Prostate gland (tissue), 2 donors: ENCODE data around the gene GALM. TPM values are rescaled to one million over a fixed set of nuclear protein-coding genes. Genes with fewer than 3 reads are reported as not detected.

Experiments
- DNase-seq: peaks from one replicate; pipeline ENCODE4 v3.0.0-alpha.2; 2019; ENCODE audit warnings: low spot score
- H3K27ac ChIP-seq, 2 donors: fragments of 200-600 bp; sonication (generic); 2 replicates each; pipeline ENCODE4 v1.5.1; 2017 to 2019
- H3K27me3 ChIP-seq: fragments of 200-600 bp; sonication (generic); replicated peaks from 2 replicates; pipeline ENCODE4 v1.5.1; 2019; ENCODE audit not compliant: insufficient read depth
- H3K36me3 ChIP-seq, 2 donors: fragments of 200-600 bp; sonication (generic); 1 replicate in 1 of 2; 2 replicates in 1 of 2; pipeline versions ENCODE4 v1.5.1 to v1.8.1; 2017 to 2019
- H3K4me1 ChIP-seq: fragments of 200-600 bp; sonication (generic); replicated peaks from 2 replicates; pipeline ENCODE4 v1.5.1; 2019
- H3K4me3 ChIP-seq, 2 donors: fragments of 200-600 bp; sonication (generic); 2 replicates each; pipeline ENCODE4 v1.5.1; 2017 to 2019
- H3K9me3 ChIP-seq: fragments of 200-600 bp; sonication (generic); 2 replicates; pipeline ENCODE4 v1.5.1; 2017
- POLR2A ChIP-seq: fragments of 450-650 bp; IDR thresholded peaks from one replicate; pipeline ENCODE4 v1.6.1; 2016; ENCODE audit warnings: antibody characterized with exemption, mild to moderate bottlenecking
- POLR2AphosphoS5 ChIP-seq: sonication (generic); formaldehyde crosslinking; IDR thresholded peaks from one replicate; pipeline ENCODE4 v1.6.1; 2017; ENCODE audit warnings: antibody characterized with exemption
- WGBS: methylation state at CpG from one replicate; pipeline ENCODE4 v1.1.5; 2018; 5-methylcytosine and 5-hydroxymethylcytosine counted together
- intact Hi-C: fragments of 100-400 bp; cut with DNase I; formaldehyde crosslinking; loops from one replicate; pipeline ENCODE4 v1.14.2; 2022
- total RNA-seq, 2 donors: library from RNA; depleted of rRNA; stranded (reverse); fragments of >200 nt; gene quantifications; one replicate each; pipeline ENCODE4 v1.1.0, GENCODE V29; 2016
- TF ChIP-seq, protein P1 (sequence below), 4 experiments: fragments of 200-600 bp in 2 of 4; fragments of 450-650 bp in 2 of 4; sonication (generic) in 2 of 4; IDR thresholded peaks; 1 replicate in 3 of 4; 2 replicates in 1 of 4; pipeline ENCODE4 v1.5.1; 2016 to 2019; ENCODE audit warnings: antibody characterized with exemption in 4 of 4, mild to moderate bottlenecking in 2 of 4, moderate library complexity in 2 of 4

GALM gene
- total RNA-seq, 2 donors from 2014 or later, result 5.6 to 22.3 TPM

DNA sequence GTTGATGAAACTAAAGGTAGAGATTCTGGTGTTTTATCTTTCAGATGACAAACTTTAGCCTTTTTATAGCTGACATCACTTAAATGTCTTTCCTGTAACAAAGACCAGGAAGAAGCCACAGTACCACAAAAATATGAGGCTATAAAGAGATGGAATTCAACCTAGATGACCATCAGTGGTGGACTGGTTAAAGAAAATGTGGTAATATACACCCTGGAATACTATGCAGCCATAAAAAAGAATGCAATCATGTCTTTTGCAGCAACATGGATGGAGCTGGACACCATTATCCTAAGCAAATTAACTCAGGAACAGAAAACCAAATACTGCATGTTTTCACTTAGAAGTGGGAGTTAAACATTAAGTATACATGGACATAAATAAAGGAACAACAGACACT is 44.9 kb upstream of the GALM start:
- TF ChIP-seq, protein P1, sequence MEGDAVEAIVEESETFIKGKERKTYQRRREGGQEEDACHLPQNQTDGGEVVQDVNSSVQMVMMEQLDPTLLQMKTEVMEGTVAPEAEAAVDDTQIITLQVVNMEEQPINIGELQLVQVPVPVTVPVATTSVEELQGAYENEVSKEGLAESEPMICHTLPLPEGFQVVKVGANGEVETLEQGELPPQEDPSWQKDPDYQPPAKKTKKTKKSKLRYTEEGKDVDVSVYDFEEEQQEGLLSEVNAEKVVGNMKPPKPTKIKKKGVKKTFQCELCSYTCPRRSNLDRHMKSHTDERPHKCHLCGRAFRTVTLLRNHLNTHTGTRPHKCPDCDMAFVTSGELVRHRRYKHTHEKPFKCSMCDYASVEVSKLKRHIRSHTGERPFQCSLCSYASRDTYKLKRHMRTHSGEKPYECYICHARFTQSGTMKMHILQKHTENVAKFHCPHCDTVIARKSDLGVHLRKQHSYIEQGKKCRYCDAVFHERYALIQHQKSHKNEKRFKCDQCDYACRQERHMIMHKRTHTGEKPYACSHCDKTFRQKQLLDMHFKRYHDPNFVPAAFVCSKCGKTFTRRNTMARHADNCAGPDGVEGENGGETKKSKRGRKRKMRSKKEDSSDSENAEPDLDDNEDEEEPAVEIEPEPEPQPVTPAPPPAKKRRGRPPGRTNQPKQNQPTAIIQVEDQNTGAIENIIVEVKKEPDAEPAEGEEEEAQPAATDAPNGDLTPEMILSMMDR (IDR thresholded peaks at IDR 0.05), result no peak
- TF ChIP-seq POLR2AphosphoS5, result no peak
- no peak for TF ChIP-seq POLR2A
- Histone ChIP-seq H3K36me3 (no peaks in the 10 kb centered on the region), H3K27ac (no peak overlapping the region), H3K4me3 (no peak overlapping the region), H3K9me3 (no peaks in the 10 kb centered on the region), H3K27me3 (no peaks in the 10 kb centered on the region), H3K4me1 (no peaks in the 10 kb centered on the region)
- intact Hi-C loops, result no loop called here
- DNase-seq, result no peak

DNA sequence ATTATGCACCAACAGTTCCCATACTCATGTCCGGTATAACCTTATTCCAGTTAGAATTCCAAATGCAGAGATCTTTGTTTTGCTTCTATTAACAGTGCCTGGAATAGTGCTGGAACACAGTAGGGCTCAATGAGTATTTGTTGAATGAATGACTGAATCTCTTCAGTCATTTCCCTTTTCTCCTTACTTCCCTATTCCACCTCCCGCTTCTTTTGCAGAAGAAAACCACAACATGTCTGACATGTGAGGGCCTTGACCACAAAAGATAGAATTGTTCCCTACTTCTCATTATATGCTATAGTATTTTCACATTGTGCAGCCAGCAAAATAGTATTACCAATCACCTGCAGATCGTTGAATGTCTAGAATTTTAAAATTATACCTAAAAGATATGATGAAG is 43.7 kb upstream of the GALM start:
- no peak overlapping the region for H3K27ac ChIP-seq
- WGBS, result 81% methylated on average over 3 of the region's 3 CpGs
- no peaks in the 10 kb centered on the region for H3K4me1 ChIP-seq
- intact Hi-C loops, result no loop called here
- H3K36me3 ChIP-seq, result no peaks in the 10 kb centered on the region
- H3K27me3 ChIP-seq, result no peaks in the 10 kb centered on the region
- DNase-seq, result no peak
- TF ChIP-seq POLR2A (no peak), POLR2AphosphoS5 (no peak)
- TF ChIP-seq, protein P1 (IDR thresholded peaks at IDR 0.05), result no peak
- H3K4me3 ChIP-seq, result no peak overlapping the region
- H3K9me3 ChIP-seq, result no peaks in the 10 kb centered on the region

DNA sequence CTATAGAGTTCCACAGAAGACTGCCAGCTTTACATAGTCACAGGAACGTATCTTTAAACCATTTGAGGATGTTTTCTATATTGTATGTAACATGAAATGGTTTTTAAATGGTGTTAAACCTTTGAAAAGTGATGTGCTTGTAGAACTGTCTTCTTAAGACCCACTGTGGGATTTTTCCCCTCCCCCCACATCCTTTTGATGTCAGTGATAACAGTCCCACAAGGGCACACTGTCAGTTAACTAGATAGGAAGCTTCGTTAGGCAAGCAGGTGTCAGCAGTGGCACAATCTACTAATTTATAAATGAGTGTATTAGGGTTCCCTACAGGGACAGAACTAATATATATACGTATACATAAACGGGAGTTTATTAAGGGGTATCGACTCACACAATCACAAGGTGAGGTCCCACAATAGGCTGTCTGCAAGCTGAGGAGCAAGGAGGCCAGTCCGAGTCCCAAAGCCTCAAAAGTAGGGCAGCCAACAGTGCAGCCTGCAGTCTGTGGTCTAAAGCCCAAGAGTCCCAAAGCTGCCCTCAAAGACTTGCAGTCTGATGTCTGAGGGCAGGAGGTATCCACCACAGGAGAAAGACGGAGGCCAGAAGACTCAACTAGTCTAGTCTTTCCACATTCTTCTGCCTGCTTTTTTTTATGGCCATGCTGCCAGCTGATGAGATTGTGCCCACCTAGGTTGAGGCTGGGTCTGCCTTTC is 39.4 kb upstream of the GALM start:
- TF ChIP-seq, protein P1 (IDR thresholded peaks at IDR 0.05), result no peak
- TF ChIP-seq POLR2AphosphoS5, result no peak
- no peak for TF ChIP-seq POLR2A
- Histone ChIP-seq H3K4me1 (no peaks in the 10 kb centered on the region), H3K36me3 (no peaks in the 10 kb centered on the region), H3K9me3 (no peaks in the 10 kb centered on the region), H3K27me3 (no peaks in the 10 kb centered on the region), H3K27ac (no peak overlapping the region), H3K4me3 (no peak overlapping the region)
- DNase-seq, result no peak
- 90% methylated on average over 7 of the region's 7 CpGs for WGBS
- intact Hi-C loops, result no loop called here

DNA sequence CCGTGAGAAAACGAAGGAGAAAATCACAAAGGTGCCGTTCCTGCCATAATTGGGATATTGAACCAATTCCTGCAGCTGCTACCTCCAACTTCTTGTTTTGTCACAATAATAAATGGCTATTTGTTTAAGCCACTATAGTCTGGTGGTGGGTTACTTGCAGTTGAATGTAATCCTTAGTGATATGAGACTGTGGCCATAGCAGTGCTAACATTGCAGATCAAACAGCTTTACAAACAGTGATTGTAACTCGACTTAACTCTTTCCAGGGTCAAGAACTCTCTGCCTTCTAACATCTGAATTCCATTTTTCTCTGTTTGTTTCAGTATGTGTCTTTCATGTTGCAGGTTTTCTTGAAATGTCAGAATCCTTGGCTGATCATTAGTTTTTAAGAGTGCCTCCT is 38.5 kb upstream of the GALM start:
- H3K27me3 ChIP-seq, result no peaks in the 10 kb centered on the region
- WGBS, result 62% methylated on average over 4 of the region's 4 CpGs
- H3K9me3 ChIP-seq, result no peaks in the 10 kb centered on the region
- H3K4me1 ChIP-seq, result no peaks in the 10 kb centered on the region
- intact Hi-C loops, result no loop called here
- TF ChIP-seq POLR2A (no peak), POLR2AphosphoS5 (no peak)
- TF ChIP-seq, protein P1 (IDR thresholded peaks at IDR 0.05), result no peak
- DNase-seq, result no peak
- no peak overlapping the region for H3K27ac ChIP-seq
- no peak overlapping the region for H3K4me3 ChIP-seq
- no peaks in the 10 kb centered on the region for H3K36me3 ChIP-seq

DNA sequence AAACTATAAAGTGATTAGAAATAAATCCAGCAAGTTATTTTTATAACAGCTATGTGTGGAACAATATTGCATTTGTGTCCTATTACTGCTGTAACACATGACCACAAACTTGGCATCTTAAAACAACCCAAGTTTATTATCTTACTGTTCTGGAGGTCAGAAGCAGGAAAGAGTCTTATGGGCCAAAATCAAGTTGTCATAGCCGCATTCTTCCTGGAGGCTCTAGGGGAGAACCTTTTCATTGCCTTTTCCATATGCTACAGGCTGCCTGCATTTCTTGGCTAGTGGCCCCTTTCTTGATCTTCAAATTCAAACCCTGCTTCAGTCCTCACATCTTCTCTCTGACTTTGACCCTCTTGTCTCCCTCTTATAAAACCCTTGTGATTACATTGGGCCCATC is 36.2 kb upstream of the GALM start:
- Histone ChIP-seq H3K36me3 (no peaks in the 10 kb centered on the region), H3K4me3 (no peak overlapping the region), H3K27ac (no peak overlapping the region), H3K4me1 (no peaks in the 10 kb centered on the region), H3K9me3 (no peaks in the 10 kb centered on the region), H3K27me3 (no peaks in the 10 kb centered on the region)
- intact Hi-C loops, result no loop called here
- WGBS, result 97% methylated on average over 1 of the region's 1 CpG
- TF ChIP-seq POLR2AphosphoS5, result no peak
- DNase-seq, result no peak
